Right lobe of liver (tissue), 6 donors: Measurements from ENCODE around the gene DBN1. TPM values are rescaled to one million over a fixed set of nuclear protein-coding genes. Genes with fewer than 3 reads are reported as not detected.
A peak's percentile ranks its signal among the peaks of the same experiment; 100 is the strongest.

Source experiments
- ATAC-seq, 4 donors: fragments of 200-7000 bp; cut with Tn5 transposase; one replicate each; pipeline ENCODE4 v1.9.1; 2020; ENCODE audit warnings: mild to moderate bottlenecking in 4 of 4, moderate library complexity in 4 of 4
- DNase-seq, 3 donors: peaks; one replicate each; pipeline ENCODE4 v3.0.0-alpha.2; 2020
- H3K27ac ChIP-seq, 3 donors: fragments of 200-600 bp; one replicate each; pipeline ENCODE4 v1.8.0; 2022
- H3K27me3 ChIP-seq, 2 donors: fragments of 200-600 bp; one replicate each; pipeline ENCODE4 v1.8.0; 2022
- H3K36me3 ChIP-seq, 4 donors: fragments of 200-600 bp; sonication (generic) in 1 of 4; one replicate each; pipeline versions ENCODE4 v1.5.1 to v1.8.0; 2017 to 2022; ENCODE audit warnings: control low read depth in 1 of 4
- H3K4me1 ChIP-seq, 4 donors: fragments of 200-600 bp; sonication (generic) in 1 of 4; one replicate each; pipeline versions ENCODE4 v1.5.1 to v1.8.0; 2017 to 2022; ENCODE audit warnings: control low read depth in 1 of 4
- H3K4me3 ChIP-seq, 3 donors: fragments of 200-600 bp; one replicate each; pipeline ENCODE4 v1.8.0; 2022
- H3K9me3 ChIP-seq, 4 donors: fragments of 200-600 bp; sonication (generic) in 1 of 4; one replicate each; pipeline versions ENCODE4 v1.5.1 to v1.8.0; 2017 to 2022; ENCODE audit warnings: control low read depth in 1 of 4
- CTCF ChIP-seq, 4 donors: fragments of 200-600 bp in 3 of 4; fragments of 450-650 bp in 1 of 4; IDR thresholded peaks; one replicate each; pipeline versions ENCODE4 v1.5.1 to v1.8.0; 2016 to 2022; ENCODE audit warnings: antibody characterized with exemption in 4 of 4, mild to moderate bottlenecking in 2 of 4
- POLR2A ChIP-seq: fragments of 450-650 bp; IDR thresholded peaks from one replicate; pipeline ENCODE4 v1.6.1; 2017; ENCODE audit warnings: antibody characterized with exemption, mild to moderate bottlenecking
- WGBS: methylation state at CpG from one replicate; pipeline ENCODE4 v1.1.6; 2018; ENCODE audit warnings: low coverage, low lambda C conversion rate; ENCODE audit not compliant: insufficient coverage; ENCODE audit errors: missing lambda C conversion rate; 5-methylcytosine and 5-hydroxymethylcytosine counted together
- intact Hi-C, 2 donors: fragments of 100-400 bp; cut with DNase I; formaldehyde crosslinking; loops; one replicate each; pipeline versions ENCODE4 v1.11.2 to v1.14.1; 2022
- total RNA-seq, 6 experiments: library from RNA; depleted of rRNA in 2 of 6; stranded (reverse); fragments of >200 nt in 2 of 6; fragmentation: NEBNext Ultra II Directional in 3 of 6; extraction: Animal tissue kit (Norgen Biotek cat#: 25700) in 3 of 6; gene quantifications; one replicate each; pipeline versions ENCODE4 v1.1.0 to v1.2.4, GENCODE V29; 2016 to 2023
- donor health status: DM: no; HTN: yes; CAD: no.
- donor health status: DM: no; HTN: no; CAD: no.
- donor health status: DM: no; HTN: no; CAD: no.
- donor health status: DM: no; HTN: yes; CAD: no.
- donor health status: DM: no; HTN: yes; CAD: no.

The DBN1 gene
- total RNA-seq, 6 experiments from 2014 or later, result 1.1 to 4.6 (median 3.1) TPM

GRCh38 chr5:177483994-177484901, 10.8 kb upstream of the DBN1 start:
- no peak for ATAC-seq
- no peak for DNase-seq
- Histone ChIP-seq H3K36me3 (peaks cover 0 to 2% (median 0%) of the 10 kb centered on the region in 4 donors), H3K27ac (no peak overlapping the region), H3K27me3 (no peaks in the 10 kb centered on the region), H3K4me3 (no peak overlapping the region), H3K9me3 (no peaks in the 10 kb centered on the region), H3K4me1 (peaks cover 0 to 12% (median 5%) of the 10 kb centered on the region in 4 donors)
- intact Hi-C loops, result no loop called here
- 93% methylated on average over 16 of the region's 22 CpGs for WGBS
- TF ChIP-seq CTCF (IDR thresholded peaks at IDR 0.05), result no peak
- no peak for TF ChIP-seq POLR2A

DNA sequence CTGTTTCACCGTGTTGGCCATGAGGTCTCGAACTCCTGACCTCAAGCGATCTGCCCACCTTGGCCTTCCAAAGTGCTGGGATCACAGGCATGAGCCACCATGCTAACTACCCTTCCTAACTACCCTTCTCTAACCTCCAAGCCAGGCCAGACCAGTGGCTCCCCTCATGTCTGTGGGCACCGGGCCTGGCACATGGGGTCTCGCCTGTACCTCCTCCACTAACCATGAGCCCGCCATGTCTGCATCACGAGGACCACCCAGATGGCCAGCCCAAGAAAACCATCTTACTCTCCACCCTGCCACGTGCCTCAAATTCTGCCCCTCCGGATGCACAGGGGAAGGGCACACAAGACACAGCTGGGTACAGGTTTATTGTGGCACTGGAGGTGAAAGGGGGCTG, 9.6 kb upstream of the DBN1 start:
- Histone ChIP-seq H3K9me3 (no peaks in the 10 kb centered on the region), H3K27me3 (no peaks in the 10 kb centered on the region), H3K27ac (no peak overlapping the region), H3K36me3 (no peaks in the 10 kb centered on the region), H3K4me1 (peaks cover 0 to 17% (median 8%) of the 10 kb centered on the region in 4 donors), H3K4me3 (no peak overlapping the region)
- intact Hi-C loops, result no loop called here
- no peak for DNase-seq
- ATAC-seq, result no peak
- 91% methylated on average over 6 of the region's 9 CpGs for WGBS
- TF ChIP-seq POLR2A (no peak), CTCF (IDR thresholded peaks at IDR 0.05) (no peak)

GRCh38 chr5:177482359-177482795, 8.9 kb upstream of the DBN1 start:
- Histone ChIP-seq H3K4me1 (peaks cover 0 to 17% (median 8%) of the 10 kb centered on the region in 4 donors), H3K27me3 (no peaks in the 10 kb centered on the region), H3K9me3 (no peaks in the 10 kb centered on the region), H3K36me3 (no peaks in the 10 kb centered on the region), H3K27ac (no peak overlapping the region), H3K4me3 (no peak overlapping the region)
- DNase-seq (no peak), ATAC-seq (no peak)
- WGBS, result 91% methylated on average over 10 of the region's 10 CpGs
- intact Hi-C loops, result no loop called here
- TF ChIP-seq POLR2A (no peak), CTCF (IDR thresholded peaks at IDR 0.05) (no peak)

DNA sequence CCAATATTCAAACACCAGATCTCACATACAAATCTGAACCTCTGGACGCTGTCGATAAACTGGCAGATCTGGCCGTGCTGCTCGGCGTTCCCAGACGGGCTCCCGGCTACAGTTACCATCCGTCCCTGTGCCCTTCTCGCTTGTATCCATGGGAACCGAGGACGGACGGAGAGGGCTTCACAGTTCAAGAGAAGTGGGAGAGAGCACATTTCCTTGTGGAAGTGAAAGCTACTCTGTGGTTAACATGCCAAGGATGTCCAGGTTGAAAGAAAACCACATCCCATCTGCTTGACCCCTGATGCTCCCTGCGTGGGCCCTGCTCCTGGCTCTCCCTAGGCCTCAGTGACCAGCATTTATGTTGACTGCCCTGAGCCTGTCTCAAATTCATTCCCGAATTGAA, 6.3 kb upstream of the DBN1 start:
- intact Hi-C loops, result no loop called here
- no peak for DNase-seq
- peak; percentile 27 to 47 (median 36) for ATAC-seq
- H3K27me3 ChIP-seq, result no peaks in the 10 kb centered on the region
- H3K9me3 ChIP-seq, result no peaks in the 10 kb centered on the region
- WGBS, result 35% methylated on average over 13 of the region's 14 CpGs
- H3K4me1 ChIP-seq, result peaks cover 0 to 17% (median 8%) of the 10 kb centered on the region in 4 donors
- no peak for TF ChIP-seq POLR2A
- no peak for TF ChIP-seq CTCF (IDR thresholded peaks at IDR 0.05)
- H3K36me3 ChIP-seq, result no peaks in the 10 kb centered on the region
- H3K4me3 ChIP-seq, result no peak overlapping the region
- peak overlapping the region in 1 of 3 donors; percentile 32 for H3K27ac ChIP-seq
